ENCODE results near the gene MOB3A. TPM values are rescaled to one million over a fixed set of nuclear protein-coding genes. Genes with fewer than 3 reads are reported as not detected.

MOB3A gene
- total and polyA plus RNA-seq, 9 of the 15 experiments (the other 6 are each of a cell fraction or from before 2014, with no cell fraction given) = 1.1 to 24.1 (median 6.0) TPM

- no peak for TF ChIP-seq RNF2 (IDR thresholded peaks at IDR 0.05)
- TF ChIP-seq TAF15 (IDR thresholded peaks at IDR 0.05; ENCODE audit: low read depth, low read length) = no peak
- TF ChIP-seq SREBF2 (CRISPR knock-in tag; IDR thresholded peaks at IDR 0.05) = no peak
- TF ChIP-seq TCF7L2 (IDR thresholded peaks at IDR 0.05; ENCODE audit: low read depth, low read length) = no peak
- TF ChIP-seq, protein P1, sequence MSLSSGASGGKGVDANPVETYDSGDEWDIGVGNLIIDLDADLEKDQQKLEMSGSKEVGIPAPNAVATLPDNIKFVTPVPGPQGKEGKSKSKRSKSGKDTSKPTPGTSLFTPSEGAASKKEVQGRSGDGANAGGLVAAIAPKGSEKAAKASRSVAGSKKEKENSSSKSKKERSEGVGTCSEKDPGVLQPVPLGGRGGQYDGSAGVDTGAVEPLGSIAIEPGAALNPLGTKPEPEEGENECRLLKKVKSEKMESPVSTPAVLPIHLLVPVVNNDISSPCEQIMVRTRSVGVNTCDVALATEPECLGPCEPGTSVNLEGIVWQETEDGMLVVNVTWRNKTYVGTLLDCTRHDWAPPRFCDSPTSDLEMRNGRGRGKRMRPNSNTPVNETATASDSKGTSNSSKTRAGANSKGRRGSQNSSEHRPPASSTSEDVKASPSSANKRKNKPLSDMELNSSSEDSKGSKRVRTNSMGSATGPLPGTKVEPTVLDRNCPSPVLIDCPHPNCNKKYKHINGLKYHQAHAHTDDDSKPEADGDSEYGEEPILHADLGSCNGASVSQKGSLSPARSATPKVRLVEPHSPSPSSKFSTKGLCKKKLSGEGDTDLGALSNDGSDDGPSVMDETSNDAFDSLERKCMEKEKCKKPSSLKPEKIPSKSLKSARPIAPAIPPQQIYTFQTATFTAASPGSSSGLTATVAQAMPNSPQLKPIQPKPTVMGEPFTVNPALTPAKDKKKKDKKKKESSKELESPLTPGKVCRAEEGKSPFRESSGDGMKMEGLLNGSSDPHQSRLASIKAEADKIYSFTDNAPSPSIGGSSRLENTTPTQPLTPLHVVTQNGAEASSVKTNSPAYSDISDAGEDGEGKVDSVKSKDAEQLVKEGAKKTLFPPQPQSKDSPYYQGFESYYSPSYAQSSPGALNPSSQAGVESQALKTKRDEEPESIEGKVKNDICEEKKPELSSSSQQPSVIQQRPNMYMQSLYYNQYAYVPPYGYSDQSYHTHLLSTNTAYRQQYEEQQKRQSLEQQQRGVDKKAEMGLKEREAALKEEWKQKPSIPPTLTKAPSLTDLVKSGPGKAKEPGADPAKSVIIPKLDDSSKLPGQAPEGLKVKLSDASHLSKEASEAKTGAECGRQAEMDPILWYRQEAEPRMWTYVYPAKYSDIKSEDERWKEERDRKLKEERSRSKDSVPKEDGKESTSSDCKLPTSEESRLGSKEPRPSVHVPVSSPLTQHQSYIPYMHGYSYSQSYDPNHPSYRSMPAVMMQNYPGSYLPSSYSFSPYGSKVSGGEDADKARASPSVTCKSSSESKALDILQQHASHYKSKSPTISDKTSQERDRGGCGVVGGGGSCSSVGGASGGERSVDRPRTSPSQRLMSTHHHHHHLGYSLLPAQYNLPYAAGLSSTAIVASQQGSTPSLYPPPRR (CRISPR knock-in tag; IDR thresholded peaks at IDR 0.05; ENCODE audit: borderline replicate concordance) = no peak
- no peak for TF ChIP-seq NR2F6 (CRISPR knock-in tag; IDR thresholded peaks at IDR 0.05)
- TF ChIP-seq NEUROD1 (IDR thresholded peaks at IDR 0.05; ENCODE audit: borderline replicate concordance, low read depth, low read length, partially characterized antibody) = no peak
- no peak for TF ChIP-seq ZFP30 (CRISPR knock-in tag; IDR thresholded peaks at IDR 0.05; ENCODE audit: borderline replicate concordance)
- no peak for TF ChIP-seq MTF1 (CRISPR knock-in tag; IDR thresholded peaks at IDR 0.05; ENCODE audit: borderline replicate concordance)
- TF ChIP-seq MCM3 (IDR thresholded peaks at IDR 0.05) = no peak
- no peak for TF ChIP-seq PTTG1 (tag; IDR thresholded peaks at IDR 0.05; ENCODE audit: low read depth)
- TF ChIP-seq CEBPB (tag; IDR thresholded peaks at IDR 0.05) = no peak
- no peak for TF ChIP-seq NUFIP1 (IDR thresholded peaks at IDR 0.05; ENCODE audit: partially characterized antibody)
- TF ChIP-seq GTF2F1 (IDR thresholded peaks at IDR 0.05; ENCODE audit: low read depth, low read length) = no peak
- TF ChIP-seq ADNP (tag; IDR thresholded peaks at IDR 0.05) = no peak
- no peak for TF ChIP-seq ATF3 (IDR thresholded peaks at IDR 0.05)
- TF ChIP-seq ATF3 (CRISPR knock-in tag; conservative IDR thresholded peaks at IDR 0.05) = no peak
- TF ChIP-seq POLR2AphosphoS5 (IDR thresholded peaks at IDR 0.05; ENCODE audit: control insufficient read depth, insufficient read depth, low read depth, low read length) = no peak; the same call in 1 of the 2 replicates
Observed at GRCh38 chr19:2048959-2049740, 47.0 kb downstream of the MOB3A start (continued).

All from K562 (cell line).